Measurements from ENCODE around the gene ADCY3. TPM values are rescaled to one million over a fixed set of nuclear protein-coding genes. Genes with fewer than 3 reads are reported as not detected.

ADCY3 gene
- total and polyA plus RNA-seq, 2 of the 4 experiments (the other 2 are of a cell fraction) = 17.4 to 46.1 TPM

- dilution Hi-C loops (cut with HindIII; ENCODE audit: low sequenced_read_pairs, unreplicated experiment) (no loop called here), intact Hi-C loops (cut with micrococcal nuclease) (no loop called here)
These were observed 36.1 kb downstream of the ADCY3 start for GRCh38 chr2:24883946-24884345.

More at GRCh38 chr2:24883946-24884345, 36.1 kb downstream of the ADCY3 start:
- TF ChIP-seq MAFK (IDR thresholded peaks at IDR 0.05; ENCODE audit: low read depth, low read length) (no peak), CEBPB (IDR thresholded peaks at IDR 0.05; ENCODE audit: low read depth, low read length) (peak; percentile 82)
- H2AK5ac ChIP-seq (ENCODE audit: low read depth, low read length) = no peak overlapping the region
- peaks cover 26% of the 10 kb centered on the region for H3K4me1 ChIP-seq (ENCODE audit: control insufficient read depth, insufficient read depth, low read length)
- BruUV-seq (replicated peaks) = no TSS peak
- in situ Hi-C loops (cut with MboI; ENCODE audit: low sequenced_read_pairs) = no loop called here
- CTCF ChIA-PET = no interaction called here
- H3K9me1 ChIP-seq (ENCODE audit: insufficient read depth, low read length) = peaks cover 28% of the 10 kb centered on the region; the same call in 1 of the 2 replicates
- H2BK20ac ChIP-seq (ENCODE audit: low read depth, low read length) = peak overlapping the region; percentile 69; the same call in 1 of the 2 replicates
- no peak overlapping the region for H3K4me3 ChIP-seq (ENCODE audit: insufficient read depth, low read depth, low read length)
- POLR2A ChIA-PET (ENCODE audit: unreplicated experiment) = interaction anchor here (0.5 to 0.7 kb wide), 3 partner anchors 10 to 255 kb away, joined by 4 to 5 read pairs (median 4); no protein-coding TSS in a partner anchor
- ATAC-seq (ENCODE audit: low read depth) (peak; percentile 34; the same call in 1 of the 2 replicates), DNase-seq (peak; percentile 66)
- H4K8ac ChIP-seq (ENCODE audit: low read depth in 2 of 2, low read length in 2 of 2) = peak overlapping the region in 1 of 2 experiments; percentile 41; a peak in 1 of 4 replicates
- no peak overlapping the region; the same call in 1 of the 2 replicates for H3K27ac ChIP-seq (ENCODE audit: insufficient read depth, low read length)
- H3K79me1 ChIP-seq (ENCODE audit: low read depth in 1 of 2, low read length in 2 of 2) = peaks cover 8 to 61% of the 10 kb centered on the region in 2 experiments
- H3K27me3 ChIP-seq (ENCODE audit: control insufficient read depth, insufficient read depth, low read length) = no peaks in the 10 kb centered on the region
- no peak overlapping the region for H2BK5ac ChIP-seq (ENCODE audit: low read depth, low read length, poor library complexity, severe bottlenecking)
- peak overlapping the region; percentile 71 for H2BK120ac ChIP-seq (ENCODE audit: low read depth, low read length)
- no peaks in the 10 kb centered on the region for H3K9me3 ChIP-seq (ENCODE audit: control insufficient read depth, insufficient read depth, low read length)
- H2BK15ac ChIP-seq (ENCODE audit: low read depth, low read length) = no peak overlapping the region; the same call in 2 of the 3 replicates
- peak overlapping the region; percentile 26; the same call in 1 of the 2 replicates for H3K4ac ChIP-seq (ENCODE audit: low read depth, low read length)
- H2AFZ ChIP-seq (replicated peaks; ENCODE audit: low read length, poor library complexity) = no peak overlapping the region
- no CpG with 5 or more reads among the region's 4 CpGs for WGBS, 2 experiments (ENCODE audit: extremely low coverage in 2 of 2, insufficient read length in 1 of 2)
- H4K5ac ChIP-seq (ENCODE audit: low read depth, low read length) = no peak overlapping the region
- 0 out of 2 replicates have a peak overlapping the region, but pooled peaks have one; percentile 26 for H3K23ac ChIP-seq (ENCODE audit: low read depth, low read length)
- 0 out of 2 replicates have a peak overlapping the region, but pooled peaks have one; percentile 0 for H3K14ac ChIP-seq (replicated peaks; ENCODE audit: low read depth, low read length)
- H4K20me1 ChIP-seq (ENCODE audit: insufficient read depth, low read length) = peaks cover 6% of the 10 kb centered on the region; the same call in 1 of the 2 replicates
- no peak overlapping the region; the same call in 1 of the 2 replicates for H3K4me2 ChIP-seq (ENCODE audit: low read depth, low read length)
- H4K91ac ChIP-seq (ENCODE audit: insufficient read depth, low read depth, low read length) = no peak overlapping the region
- H2AK9ac ChIP-seq (replicated peaks; ENCODE audit: low read depth, low read length, poor library complexity) = no peak overlapping the region
- H3K36me3 ChIP-seq (ENCODE audit: control insufficient read depth, insufficient read depth, low read length) = peaks cover 2% of the 10 kb centered on the region
- H3K9ac ChIP-seq (ENCODE audit: low read depth, low read length) = peak overlapping the region; percentile 33; the same call in 1 of the 2 replicates
- no peak overlapping the region for H3K56ac ChIP-seq (ENCODE audit: extremely low read depth, insufficient read depth, low read length)
- 0 out of 2 replicates have a peak overlapping the region, but pooled peaks have one; percentile 31 for H3K18ac ChIP-seq (ENCODE audit: low read depth, low read length)

All from IMR-90 (cell line).